ENCODE results near the gene MICAL3. TPM values are rescaled to one million over a fixed set of nuclear protein-coding genes. Genes with fewer than 3 reads are reported as not detected.

The MICAL3 gene
- total and polyA plus RNA-seq, 9 of the 15 experiments (the other 6 are each of a cell fraction or from before 2014, with no cell fraction given): 0.53 to 32.1 (median 12.3) TPM

- 0 out of 2 replicates have a peak, but pooled peaks have one; percentile 36 for TF ChIP-seq CREB3L1 (IDR thresholded peaks at IDR 0.05; ENCODE audit: borderline replicate concordance, low read depth)
- TF ChIP-seq U2AF1 (optimal IDR thresholded peaks at IDR 0.05; ENCODE audit: low read depth, low read length): no peak
- TF ChIP-seq FOXK1 (CRISPR knock-in tag; IDR thresholded peaks at IDR 0.05; ENCODE audit: borderline replicate concordance): no peak
- TF ChIP-seq KDM2B (CRISPR knock-in tag; IDR thresholded peaks at IDR 0.05): peak; percentile 52; the same call in 1 of the 2 replicates
- TF ChIP-seq BMI1 (IDR thresholded peaks at IDR 0.05; ENCODE audit: low read length): no peak
- no peak for TF ChIP-seq PPARD (CRISPR knock-in tag; IDR thresholded peaks at IDR 0.05)
- TF ChIP-seq ID3 (CRISPR knock-in tag; IDR thresholded peaks at IDR 0.05): no peak
- TF ChIP-seq ID3 (tag; IDR thresholded peaks at IDR 0.05): peak; percentile 57; the same call in 1 of the 2 replicates
- TF ChIP-seq ILK (tag; IDR thresholded peaks at IDR 0.05; ENCODE audit: borderline replicate concordance, low read depth): no peak
- TF ChIP-seq ATF3 (IDR thresholded peaks at IDR 0.05): no peak
- TF ChIP-seq ATF3 (CRISPR knock-in tag; conservative IDR thresholded peaks at IDR 0.05): no peak
- TF ChIP-seq TBL1XR1 (IDR thresholded peaks at IDR 0.05; ENCODE audit: low read length in 2 of 2): no peak
- TF ChIP-seq MYC (IDR thresholded peaks at IDR 0.05; ENCODE audit: low read depth, low read length): peak; percentile 72
- TF ChIP-seq MYC (CRISPR knock-in tag; IDR thresholded peaks at IDR 0.05; ENCODE audit: borderline replicate concordance, low read depth): no peak
- peak; percentile 58; the same call in 1 of the 2 replicates for TF ChIP-seq SAFB (IDR thresholded peaks at IDR 0.05; ENCODE audit: borderline replicate concordance, low read depth, low read length)
- TF ChIP-seq ELF2 (CRISPR knock-in tag; IDR thresholded peaks at IDR 0.05): no peak
- TF ChIP-seq ZNF76 (CRISPR knock-in tag; IDR thresholded peaks at IDR 0.05; ENCODE audit: borderline replicate concordance): no peak
- no peak for TF ChIP-seq THAP12 (CRISPR knock-in tag; IDR thresholded peaks at IDR 0.05)
- no peak for TF ChIP-seq ZSCAN29 (IDR thresholded peaks at IDR 0.05)
- TF ChIP-seq USF1 (CRISPR knock-in tag; IDR thresholded peaks at IDR 0.05): no peak
Measured at GRCh38 chr22:18024276-18024939, at the start of gene MICAL3 (continued).

Measured in K562 (cell line).